Measurements from ENCODE around the gene EXOSC5. TPM values are rescaled to one million over a fixed set of nuclear protein-coding genes. Genes with fewer than 3 reads are reported as not detected.

Gene EXOSC5
- total and polyA plus RNA-seq, 10 of the 15 experiments (the other 5 are each of a cell fraction or from before 2014, with no cell fraction given): 15.8 to 123 (median 52.7) TPM

DNA sequence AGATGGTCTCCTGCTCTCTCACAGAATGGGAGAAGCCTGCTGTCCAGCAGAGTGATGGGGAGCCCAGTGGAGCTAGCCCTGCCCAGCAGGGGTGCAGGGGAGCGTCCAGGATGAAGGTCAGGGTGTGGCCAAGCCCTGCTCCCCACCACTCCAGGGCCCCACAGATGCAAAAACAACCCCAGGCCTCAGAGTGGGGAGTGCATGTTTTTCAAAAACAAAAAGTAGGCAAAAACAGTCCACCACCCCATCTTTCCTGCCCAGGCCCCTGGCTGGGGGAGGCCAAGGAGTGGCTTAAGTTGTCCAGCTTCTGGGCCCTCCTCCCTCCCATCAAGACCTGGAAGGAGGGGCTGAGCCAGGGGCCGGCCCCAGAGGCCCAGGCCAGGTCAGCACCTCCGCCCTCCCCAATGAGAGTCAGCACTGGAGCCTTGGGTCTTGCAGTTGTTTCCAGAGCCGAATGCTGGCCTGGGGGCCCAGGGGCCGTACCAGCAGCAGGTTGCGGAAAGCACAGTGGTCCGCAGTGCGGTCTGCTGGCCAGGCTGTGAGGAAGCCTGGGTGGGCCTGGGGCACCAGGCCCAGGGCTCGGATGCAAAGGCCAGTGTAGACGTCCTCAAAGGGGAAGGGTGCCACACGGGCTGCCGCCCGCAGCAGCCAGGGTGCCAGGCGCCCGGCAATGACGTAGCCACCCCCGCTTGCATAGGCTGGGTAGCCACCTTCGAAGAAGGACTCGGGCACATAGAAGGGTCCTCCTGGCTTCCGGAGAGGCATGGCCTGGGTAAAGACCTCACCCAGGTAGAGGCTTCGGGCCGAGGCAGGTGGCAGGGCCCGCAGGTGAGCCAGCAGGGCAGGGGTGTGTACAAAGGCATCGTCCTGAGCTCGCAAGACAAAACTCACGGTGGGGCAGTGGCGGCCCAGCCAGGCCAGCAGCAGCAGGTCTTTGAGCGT lies 28.3 kb upstream of the EXOSC5 start:
- Histone ChIP-seq H3K9me3 (replicated peaks; ENCODE audit: control insufficient read depth, insufficient read depth, low read length) (no peaks in the 10 kb centered on the region), H3K4me1 (ENCODE audit: control insufficient read depth, insufficient read depth, low read length) (peaks cover 9% of the 10 kb centered on the region), H3K4me2 (ENCODE audit: control insufficient read depth, insufficient read depth) (no peak overlapping the region), H3K27me3 (replicated peaks in 1 of 2; ENCODE audit: control insufficient read depth in 2 of 2, insufficient read depth in 2 of 2, low read length in 1 of 2) (no peaks in the 10 kb centered on the region), H3K79me2 (ENCODE audit: control insufficient read depth, insufficient read depth, low read length) (no peaks in the 10 kb centered on the region; the same call in 1 of the 2 replicates), H3K4me3 (no peak overlapping the region), H3K27ac (ENCODE audit: control insufficient read depth, insufficient read depth) (no peak overlapping the region), H4K20me1 (ENCODE audit: control insufficient read depth, insufficient read depth) (no peaks in the 10 kb centered on the region; the same call in 1 of the 2 replicates), H3K36me3 (ENCODE audit: control insufficient read depth in 2 of 2, insufficient read depth in 2 of 2, low read length in 1 of 2) (peaks cover 4 to 16% of the 10 kb centered on the region in 2 experiments), H3K9ac (ENCODE audit: control insufficient read depth, insufficient read depth, low read length) (no peak overlapping the region), H2AFZ (ENCODE audit: control insufficient read depth, low read depth, low read length) (no peak overlapping the region)
- 87% methylated on average over 23 of the region's 28 CpGs for WGBS (ENCODE audit: insufficient coverage, insufficient replicate concordance, low lambda C conversion rate, missing lambda C conversion rate)
- no TSS peak for BruUV-seq (replicated peaks)
- FAIRE-seq: no peak
- no peak for DNase-seq (ENCODE audit: low read depth, low spot score)
- CTCF ChIA-PET: no interaction called here
- in situ Hi-C loops (cut with MboI) (no loop called here), intact Hi-C loops (cut with micrococcal nuclease; ENCODE audit: unreplicated experiment) (no loop called here)
- POLR2A ChIA-PET: interaction anchor here (0.5 to 1.1 kb wide), 2 partner anchors 76 to 131 kb away, joined by 3 to 8 read pairs; no protein-coding TSS in a partner anchor
- SMC1A ChIA-PET (ENCODE audit: uncharacterized antibody, unreplicated experiment): no interaction called here
- no peak for TF ChIP-seq CREM (IDR thresholded peaks at IDR 0.05; ENCODE audit: low read depth)
- TF ChIP-seq, protein P1, sequence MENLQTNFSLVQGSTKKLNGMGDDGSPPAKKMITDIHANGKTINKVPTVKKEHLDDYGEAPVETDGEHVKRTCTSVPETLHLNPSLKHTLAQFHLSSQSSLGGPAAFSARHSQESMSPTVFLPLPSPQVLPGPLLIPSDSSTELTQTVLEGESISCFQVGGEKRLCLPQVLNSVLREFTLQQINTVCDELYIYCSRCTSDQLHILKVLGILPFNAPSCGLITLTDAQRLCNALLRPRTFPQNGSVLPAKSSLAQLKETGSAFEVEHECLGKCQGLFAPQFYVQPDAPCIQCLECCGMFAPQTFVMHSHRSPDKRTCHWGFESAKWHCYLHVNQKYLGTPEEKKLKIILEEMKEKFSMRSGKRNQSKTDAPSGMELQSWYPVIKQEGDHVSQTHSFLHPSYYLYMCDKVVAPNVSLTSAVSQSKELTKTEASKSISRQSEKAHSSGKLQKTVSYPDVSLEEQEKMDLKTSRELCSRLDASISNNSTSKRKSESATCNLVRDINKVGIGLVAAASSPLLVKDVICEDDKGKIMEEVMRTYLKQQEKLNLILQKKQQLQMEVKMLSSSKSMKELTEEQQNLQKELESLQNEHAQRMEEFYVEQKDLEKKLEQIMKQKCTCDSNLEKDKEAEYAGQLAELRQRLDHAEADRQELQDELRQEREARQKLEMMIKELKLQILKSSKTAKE (IDR thresholded peaks at IDR 0.05; ENCODE audit: low read depth, poor library complexity, severe bottlenecking): no peak
- TF ChIP-seq ZSCAN29 (IDR thresholded peaks at IDR 0.05): no peak
- TF ChIP-seq ATF7 (IDR thresholded peaks at IDR 0.05; ENCODE audit: low read depth): no peak
- TF ChIP-seq, protein P2, sequence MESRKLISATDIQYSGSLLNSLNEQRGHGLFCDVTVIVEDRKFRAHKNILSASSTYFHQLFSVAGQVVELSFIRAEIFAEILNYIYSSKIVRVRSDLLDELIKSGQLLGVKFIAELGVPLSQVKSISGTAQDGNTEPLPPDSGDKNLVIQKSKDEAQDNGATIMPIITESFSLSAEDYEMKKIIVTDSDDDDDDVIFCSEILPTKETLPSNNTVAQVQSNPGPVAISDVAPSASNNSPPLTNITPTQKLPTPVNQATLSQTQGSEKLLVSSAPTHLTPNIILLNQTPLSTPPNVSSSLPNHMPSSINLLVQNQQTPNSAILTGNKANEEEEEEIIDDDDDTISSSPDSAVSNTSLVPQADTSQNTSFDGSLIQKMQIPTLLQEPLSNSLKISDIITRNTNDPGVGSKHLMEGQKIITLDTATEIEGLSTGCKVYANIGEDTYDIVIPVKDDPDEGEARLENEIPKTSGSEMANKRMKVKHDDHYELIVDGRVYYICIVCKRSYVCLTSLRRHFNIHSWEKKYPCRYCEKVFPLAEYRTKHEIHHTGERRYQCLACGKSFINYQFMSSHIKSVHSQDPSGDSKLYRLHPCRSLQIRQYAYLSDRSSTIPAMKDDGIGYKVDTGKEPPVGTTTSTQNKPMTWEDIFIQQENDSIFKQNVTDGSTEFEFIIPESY (IDR thresholded peaks at IDR 0.05): no peak
- ATAC-seq: no peak
- RAD21 ChIA-PET (ENCODE audit: unreplicated experiment): no interaction called here

Measured in GM12878 (cell line).